IMR-90 (cell line): Measurements from ENCODE around the gene PNPLA1.

Experiments
- POLR2A ChIP-seq: IDR thresholded peaks from 2 replicates; pipeline ENCODE4 v1.6.1; 2012; ENCODE audit warnings: mild to moderate bottlenecking, low read depth, low read length
- RAD21 ChIP-seq: IDR thresholded peaks from 2 replicates; pipeline ENCODE4 v1.6.1; 2012; ENCODE audit warnings: low read length, improper control_type of control experiment
- TF ChIP-seq, protein P1 (sequence below): conservative IDR thresholded peaks from 2 replicates; pipeline ENCODE4 v1.5.1; 2012; ENCODE audit warnings: mild to moderate bottlenecking, low read depth, low read length, improper control_type of control experiment
- TF ChIP-seq, protein P2 (sequence below): fragments of 150-350 bp; IDR thresholded peaks from 2 replicates; pipeline ENCODE4 v1.6.1; 2017; ENCODE audit warnings: mild to moderate bottlenecking, antibody characterized with exemption, low read length, low read depth

DNA sequence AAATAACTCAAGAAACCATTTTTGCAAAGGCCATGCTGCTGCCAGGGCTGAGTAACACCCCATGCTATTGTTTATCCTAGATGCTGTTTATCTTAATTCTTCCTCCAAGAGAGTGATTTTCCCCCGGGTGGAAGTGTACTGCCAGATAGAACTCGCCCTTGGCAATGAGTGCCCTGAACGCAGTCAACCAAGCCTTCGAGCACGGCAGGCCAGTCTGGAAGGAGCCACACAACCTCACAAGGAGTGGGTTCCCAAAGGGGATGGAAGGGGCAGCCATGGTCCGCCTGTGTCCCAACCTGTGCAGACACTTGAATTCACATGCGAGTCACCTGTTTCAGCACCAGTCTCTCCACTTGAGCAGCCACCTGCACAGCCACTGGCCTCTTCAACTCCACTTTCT is 31.9 kb downstream of the PNPLA1 start:
- TF ChIP-seq, protein P1, sequence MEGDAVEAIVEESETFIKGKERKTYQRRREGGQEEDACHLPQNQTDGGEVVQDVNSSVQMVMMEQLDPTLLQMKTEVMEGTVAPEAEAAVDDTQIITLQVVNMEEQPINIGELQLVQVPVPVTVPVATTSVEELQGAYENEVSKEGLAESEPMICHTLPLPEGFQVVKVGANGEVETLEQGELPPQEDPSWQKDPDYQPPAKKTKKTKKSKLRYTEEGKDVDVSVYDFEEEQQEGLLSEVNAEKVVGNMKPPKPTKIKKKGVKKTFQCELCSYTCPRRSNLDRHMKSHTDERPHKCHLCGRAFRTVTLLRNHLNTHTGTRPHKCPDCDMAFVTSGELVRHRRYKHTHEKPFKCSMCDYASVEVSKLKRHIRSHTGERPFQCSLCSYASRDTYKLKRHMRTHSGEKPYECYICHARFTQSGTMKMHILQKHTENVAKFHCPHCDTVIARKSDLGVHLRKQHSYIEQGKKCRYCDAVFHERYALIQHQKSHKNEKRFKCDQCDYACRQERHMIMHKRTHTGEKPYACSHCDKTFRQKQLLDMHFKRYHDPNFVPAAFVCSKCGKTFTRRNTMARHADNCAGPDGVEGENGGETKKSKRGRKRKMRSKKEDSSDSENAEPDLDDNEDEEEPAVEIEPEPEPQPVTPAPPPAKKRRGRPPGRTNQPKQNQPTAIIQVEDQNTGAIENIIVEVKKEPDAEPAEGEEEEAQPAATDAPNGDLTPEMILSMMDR: no peak
- TF ChIP-seq RAD21: no peak
- TF ChIP-seq POLR2A: no peak
- TF ChIP-seq, protein P2, sequence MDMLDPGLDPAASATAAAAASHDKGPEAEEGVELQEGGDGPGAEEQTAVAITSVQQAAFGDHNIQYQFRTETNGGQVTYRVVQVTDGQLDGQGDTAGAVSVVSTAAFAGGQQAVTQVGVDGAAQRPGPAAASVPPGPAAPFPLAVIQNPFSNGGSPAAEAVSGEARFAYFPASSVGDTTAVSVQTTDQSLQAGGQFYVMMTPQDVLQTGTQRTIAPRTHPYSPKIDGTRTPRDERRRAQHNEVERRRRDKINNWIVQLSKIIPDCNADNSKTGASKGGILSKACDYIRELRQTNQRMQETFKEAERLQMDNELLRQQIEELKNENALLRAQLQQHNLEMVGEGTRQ: no peak
